HG02884 (cell line): Measurements from ENCODE around the gene ITK.

Source experiments
- ATAC-seq: cut with Tn5 transposase; IDR thresholded peaks from one replicate; pipeline ENCODE4 v1.9.1; 2021; ENCODE audit warnings: mild to moderate bottlenecking, moderate library complexity; ENCODE audit not compliant: unreplicated experiment

The ITK gene

GRCh38 chr5:157278319-157279037 is 97.8 kb downstream of the ITK start:
- no peak for ATAC-seq

GRCh38 chr5:157279605-157280239 is 99.1 kb downstream of the ITK start:
- ATAC-seq = no peak

- ATAC-seq = no peak
These were observed 100.3 kb downstream of the ITK start for GRCh38 chr5:157280927-157281326.

GRCh38 chr5:157282150-157282549 is 101.5 kb downstream of the ITK start:
- no peak for ATAC-seq

GRCh38 chr5:157283434-157283833 is 102.8 kb downstream of the ITK start:
- peak; percentile 95 for ATAC-seq

- no peak for ATAC-seq
These were observed 104.0 kb downstream of the ITK start for GRCh38 chr5:157284458-157285212.

GRCh38 chr5:157285310-157286035 is 104.8 kb downstream of the ITK start:
- ATAC-seq = no peak

- ATAC-seq = no peak
These were observed 106.1 kb downstream of the ITK start for GRCh38 chr5:157286761-157287211.

GRCh38 chr5:157288405-157289163 is 107.9 kb downstream of the ITK start:
- ATAC-seq = no peak

GRCh38 chr5:157289164-157289819 is 108.7 kb downstream of the ITK start:
- ATAC-seq = no peak

- no peak for ATAC-seq
These were observed 109.7 kb downstream of the ITK start for GRCh38 chr5:157290156-157290980.

GRCh38 chr5:157290981-157291711 is 110.5 kb downstream of the ITK start:
- peak; percentile 67 for ATAC-seq

GRCh38 chr5:157292599-157292998 is 112.0 kb downstream of the ITK start:
- no peak for ATAC-seq

- no peak for ATAC-seq
These were observed 113.9 kb downstream of the ITK start for GRCh38 chr5:157294407-157295091.

GRCh38 chr5:157295247-157295646 is 114.6 kb downstream of the ITK start:
- ATAC-seq = no peak

- no peak for ATAC-seq
These were observed 119.9 kb downstream of the ITK start for GRCh38 chr5:157300564-157300963.

- no peak for ATAC-seq
These were observed 120.4 kb downstream of the ITK start for GRCh38 chr5:157301066-157301465.

GRCh38 chr5:157303023-157303422 is 122.4 kb downstream of the ITK start:
- ATAC-seq = no peak
